BLaER1 (cell line): ENCODE results near the gene LETM1.
"Not testable (repeated sequence)": the region's sequence is repeated elsewhere in the genome, so short reads cannot be mapped to it uniquely, and the experiment has no call there.

Experiments used
- H3K27ac ChIP-seq: shearing (Covaris generic); formaldehyde crosslinking; 2 replicates; pipeline ENCODE4 v1.8.1; 2022
- H3K27me3 ChIP-seq: shearing (Covaris generic); formaldehyde crosslinking; 2 replicates; pipeline ENCODE4 v1.8.1; 2022
- H3K36me3 ChIP-seq: shearing (Covaris generic); formaldehyde crosslinking; 2 replicates; pipeline ENCODE4 v1.8.1; 2022
- H3K4me1 ChIP-seq: shearing (Covaris generic); formaldehyde crosslinking; 2 replicates; pipeline ENCODE4 v1.8.1; 2022
- H3K4me2 ChIP-seq: shearing (Covaris generic); formaldehyde crosslinking; 2 replicates; pipeline ENCODE4 v1.8.1; 2022
- H3K4me3 ChIP-seq: shearing (Covaris generic); formaldehyde crosslinking; 2 replicates; pipeline ENCODE4 v1.8.1; 2022
- H3K9ac ChIP-seq: shearing (Covaris generic); formaldehyde crosslinking; 2 replicates; pipeline ENCODE4 v1.8.1; 2022
- H3K9me3 ChIP-seq: shearing (Covaris generic); formaldehyde crosslinking; 2 replicates; pipeline ENCODE4 v1.8.1; 2022
- H4K20me1 ChIP-seq: shearing (Covaris generic); formaldehyde crosslinking; 2 replicates; pipeline ENCODE4 v1.8.1; 2022
- Cebpa-rat ChIP-seq: shearing (Covaris generic); IDR thresholded peaks from 2 replicates; pipeline ENCODE4 v1.8.1; 2022

LETM1 gene

GRCh38 chr4:1855333-1856070 lies 454 bp downstream of the LETM1 start:
- Histone ChIP-seq H3K9me3 (no peaks in the 10 kb centered on the region), H3K9ac (peak overlapping the region; percentile 89), H3K4me3 (peak overlapping the region; percentile 84), H3K4me1 (peaks cover 60% of the 10 kb centered on the region), H3K27me3 (no peaks in the 10 kb centered on the region), H3K36me3 (peaks cover 20% of the 10 kb centered on the region), H4K20me1 (peaks cover 51% of the 10 kb centered on the region), H3K27ac (peak overlapping the region; percentile 89), H3K4me2 (peak overlapping the region; percentile 85)
- TF ChIP-seq Cebpa-rat = no peak

DNA sequence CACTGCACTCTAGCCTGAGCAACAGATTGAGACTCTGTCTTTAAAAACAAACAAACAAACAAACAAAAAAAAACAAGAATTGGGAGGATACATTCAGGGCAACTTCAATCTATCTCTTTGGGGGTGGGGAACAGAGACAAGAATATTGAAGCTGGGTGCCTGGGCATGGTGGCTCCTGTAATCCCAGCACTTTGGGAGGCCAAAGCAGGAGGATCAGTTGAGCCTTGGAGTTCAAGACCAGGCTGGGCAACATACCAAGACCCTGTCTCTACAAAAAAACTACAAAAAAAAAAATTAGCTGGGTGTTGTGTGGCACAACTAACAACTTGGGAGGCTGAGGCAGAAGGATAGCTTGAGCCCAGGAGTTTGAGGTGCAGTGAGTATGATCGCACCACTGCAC lies 1.2 kb downstream of the LETM1 start:
- Histone ChIP-seq H3K27ac (peak overlapping the region; percentile 89), H3K4me2 (peak overlapping the region; percentile 85), H3K4me3 (peak overlapping the region; percentile 84), H3K36me3 (peaks cover 20% of the 10 kb centered on the region), H3K9me3 (no peaks in the 10 kb centered on the region), H3K27me3 (no peaks in the 10 kb centered on the region), H3K4me1 (peaks cover 67% of the 10 kb centered on the region), H4K20me1 (peaks cover 58% of the 10 kb centered on the region), H3K9ac (peak overlapping the region; percentile 89)
- TF ChIP-seq Cebpa-rat = no peak

DNA sequence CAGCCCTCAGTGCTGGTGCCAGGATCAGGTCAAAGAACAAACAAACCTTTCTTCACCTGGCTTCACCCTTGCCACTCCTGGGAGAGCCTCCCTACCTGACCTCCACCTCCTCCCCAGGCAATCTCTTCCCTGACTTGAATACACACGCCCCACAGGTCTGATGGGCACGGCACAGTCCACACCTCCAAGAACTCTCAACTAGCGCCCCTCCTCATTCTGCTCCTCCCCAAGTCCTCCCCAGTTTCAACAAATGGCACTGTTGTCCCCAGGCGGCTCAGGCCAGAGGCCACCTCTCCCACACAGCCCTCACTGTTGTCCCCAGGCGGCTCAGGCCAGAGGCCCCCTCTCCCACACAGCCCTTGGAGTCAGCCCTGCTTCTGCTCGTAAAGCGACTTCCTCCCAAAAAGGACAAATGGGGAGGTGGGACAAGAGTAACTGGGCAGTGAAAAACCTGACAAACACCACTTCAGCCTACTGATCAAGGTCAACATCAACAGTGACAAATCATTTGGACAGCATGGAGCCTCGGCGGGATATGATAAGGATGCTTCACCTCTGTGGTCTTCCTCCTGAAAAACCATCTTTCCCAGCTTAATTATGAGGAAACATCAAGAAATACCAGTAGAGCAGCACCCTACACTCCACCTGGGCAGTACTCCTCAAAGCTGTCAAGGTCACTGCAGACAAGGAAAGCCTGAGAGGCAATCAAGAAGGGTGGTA lies 2.9 kb downstream of the LETM1 start:
- Histone ChIP-seq H3K27me3 (no peaks in the 10 kb centered on the region), H4K20me1 (peaks cover 75% of the 10 kb centered on the region), H3K4me2 (peak overlapping the region; percentile 12; the same call in 1 of the 2 replicates)

DNA sequence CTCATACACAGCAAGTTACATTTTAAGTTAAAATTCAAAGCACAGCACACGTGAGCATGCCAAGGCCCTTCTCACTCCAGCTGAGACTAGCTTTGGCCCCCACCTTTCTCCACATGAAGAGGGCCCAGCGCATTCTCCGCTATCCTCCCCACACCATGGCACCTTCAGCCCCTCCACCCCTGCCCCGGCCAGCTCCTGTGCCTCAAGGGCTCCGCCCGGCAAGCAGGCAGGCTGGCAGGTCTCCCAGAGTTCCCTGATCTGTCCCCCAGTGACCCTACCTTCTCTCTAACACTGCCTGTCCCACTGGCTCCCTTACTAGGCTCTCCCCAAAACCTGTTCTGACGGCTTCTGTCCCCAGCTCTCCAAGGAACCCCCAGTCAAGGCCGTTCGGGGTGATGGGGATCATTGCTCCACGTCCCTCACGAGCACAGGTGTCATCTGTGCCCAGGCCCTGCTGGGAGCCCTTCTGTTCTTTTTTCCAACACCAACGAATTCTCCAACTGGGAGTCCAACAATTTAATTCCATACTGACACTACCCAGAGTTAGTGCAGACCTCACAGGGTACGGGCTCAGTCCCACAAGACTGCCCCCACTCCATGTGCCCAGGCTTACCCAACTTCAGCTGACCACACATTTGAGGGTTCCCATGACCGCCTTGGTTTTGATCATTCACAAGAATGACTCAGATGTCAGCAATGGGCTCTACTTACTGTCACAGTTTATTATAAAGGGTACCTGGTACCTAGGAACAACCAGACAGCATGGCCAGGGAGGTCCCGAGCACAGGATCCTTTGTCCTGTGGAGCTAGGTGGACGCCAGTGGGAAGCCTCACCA lies 4.2 kb downstream of the LETM1 start:
- Histone ChIP-seq H3K27ac (no peak overlapping the region), H3K4me3 (no peak overlapping the region), H3K4me1 (peaks cover 55% of the 10 kb centered on the region), H3K9me3 (no peaks in the 10 kb centered on the region), H3K4me2 (0 out of 2 replicates have a peak overlapping the region, but pooled peaks have one; percentile 50), H3K27me3 (no peaks in the 10 kb centered on the region), H3K36me3 (peaks cover 45% of the 10 kb centered on the region), H3K9ac (no peak overlapping the region), H4K20me1 (peaks cover 87% of the 10 kb centered on the region)
- no peak for TF ChIP-seq Cebpa-rat

More for the DNA sequence above, 2.9 kb downstream of the LETM1 start:
- H3K4me3 ChIP-seq = no peak overlapping the region
- peaks cover 32% of the 10 kb centered on the region for H3K36me3 ChIP-seq
- H3K9me3 ChIP-seq = no peaks in the 10 kb centered on the region
- peaks cover 66% of the 10 kb centered on the region for H3K4me1 ChIP-seq
- no peak overlapping the region for H3K27ac ChIP-seq
- 0 out of 2 replicates have a peak overlapping the region, but pooled peaks have one; percentile 6 for H3K9ac ChIP-seq
- TF ChIP-seq Cebpa-rat = no peak

DNA sequence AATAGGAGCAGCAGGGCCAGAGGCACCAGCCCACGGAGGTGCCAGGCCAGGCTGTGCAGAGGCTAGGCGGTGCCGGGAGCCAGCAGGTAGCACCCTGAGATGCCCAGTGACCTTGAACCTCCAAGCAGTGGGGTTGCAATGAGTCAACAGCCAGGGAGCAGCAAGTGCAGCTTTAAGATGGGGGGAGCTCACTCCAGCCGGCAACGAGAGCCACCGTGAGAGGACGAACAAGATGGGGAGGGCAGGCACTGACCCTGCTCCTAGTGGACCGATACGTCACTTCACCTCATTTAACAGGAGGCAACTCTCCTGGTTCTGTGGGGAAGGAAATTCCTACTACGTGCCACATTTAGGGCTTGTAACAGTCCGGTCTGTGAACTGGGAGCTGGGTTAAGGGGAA lies 4.8 kb downstream of the LETM1 start:
- TF ChIP-seq Cebpa-rat = no peak
- Histone ChIP-seq H4K20me1 (peaks cover 93% of the 10 kb centered on the region), H3K9me3 (no peaks in the 10 kb centered on the region), H3K4me3 (no peak overlapping the region), H3K27me3 (no peaks in the 10 kb centered on the region), H3K4me1 (peaks cover 53% of the 10 kb centered on the region), H3K27ac (no peak overlapping the region), H3K36me3 (peaks cover 51% of the 10 kb centered on the region), H3K4me2 (peak overlapping the region; percentile 50), H3K9ac (no peak overlapping the region)

DNA sequence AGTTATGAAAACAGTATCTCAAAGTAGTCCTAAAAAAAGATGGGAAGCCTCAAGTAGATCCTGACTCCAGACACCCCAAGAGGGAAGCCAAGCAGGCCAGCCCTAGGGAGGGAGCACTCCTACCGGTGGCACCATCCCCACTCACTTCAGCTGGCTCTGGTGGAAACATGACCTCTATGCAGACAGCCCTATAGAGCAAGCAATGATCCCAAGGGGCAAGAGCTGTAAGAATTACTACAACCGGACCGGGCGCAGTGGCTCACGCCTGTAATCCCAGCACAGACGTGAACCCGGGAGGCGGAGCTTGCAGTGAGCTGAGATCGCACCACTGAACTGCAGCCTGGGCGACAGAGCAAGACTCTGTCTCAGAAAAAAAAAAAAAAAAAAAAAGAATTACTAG lies 5.7 kb downstream of the LETM1 start:
- H3K4me1 ChIP-seq = peaks cover 53% of the 10 kb centered on the region
- peak overlapping the region; percentile 50 for H3K4me2 ChIP-seq
- peaks cover 60% of the 10 kb centered on the region for H3K36me3 ChIP-seq
- no peak overlapping the region for H3K27ac ChIP-seq
- no peak overlapping the region for H3K9ac ChIP-seq
- H4K20me1 ChIP-seq = peaks cover 99% of the 10 kb centered on the region
- TF ChIP-seq Cebpa-rat = no peak
- no peaks in the 10 kb centered on the region for H3K27me3 ChIP-seq
- no peak overlapping the region for H3K4me3 ChIP-seq
- no peaks in the 10 kb centered on the region for H3K9me3 ChIP-seq

GRCh38 chr4:1846580-1846979 lies 9.4 kb downstream of the LETM1 start:
- H3K9ac ChIP-seq = no peak overlapping the region
- peaks cover 77% of the 10 kb centered on the region for H3K36me3 ChIP-seq
- peaks cover 99% of the 10 kb centered on the region for H4K20me1 ChIP-seq
- no peak overlapping the region for H3K4me2 ChIP-seq
- H3K27me3 ChIP-seq = no peaks in the 10 kb centered on the region
- H3K4me3 ChIP-seq = no peak overlapping the region
- H3K9me3 ChIP-seq = no peaks in the 10 kb centered on the region
- H3K4me1 ChIP-seq = peaks cover 34% of the 10 kb centered on the region
- no peak for TF ChIP-seq Cebpa-rat
- no peak overlapping the region for H3K27ac ChIP-seq

DNA sequence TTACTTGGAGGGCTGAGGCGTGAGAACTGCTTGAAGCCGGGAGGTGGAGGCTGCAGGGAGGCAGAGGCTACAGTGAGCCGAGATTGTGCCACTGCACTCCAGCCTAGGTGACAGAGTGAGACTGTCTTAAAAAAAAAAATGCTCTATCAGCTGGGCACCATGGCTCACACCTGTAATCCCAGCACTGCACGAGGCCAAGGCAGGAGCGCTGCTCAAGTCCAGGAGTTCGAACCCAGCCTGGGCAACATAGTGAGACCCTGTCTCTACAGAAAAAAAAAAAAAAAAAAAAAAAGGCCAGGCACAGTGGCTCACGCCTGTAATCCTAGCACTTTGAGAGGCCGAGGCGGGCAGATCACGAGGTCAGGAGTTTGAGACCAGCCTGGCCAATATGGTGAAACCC lies 11.3 kb downstream of the LETM1 start:
- H3K36me3 ChIP-seq = peaks cover 96% of the 10 kb centered on the region

GRCh38 chr4:1843852-1844251 lies 12.1 kb downstream of the LETM1 start:
- Histone ChIP-seq H3K36me3 (peaks cover 99% of the 10 kb centered on the region), H3K9me3 (no peaks in the 10 kb centered on the region), H3K27me3 (no peaks in the 10 kb centered on the region), H3K4me1 (peaks cover 35% of the 10 kb centered on the region), H3K4me2 (no peak overlapping the region), H4K20me1 (peaks cover 99% of the 10 kb centered on the region), H3K4me3 (no peak overlapping the region), H3K27ac (no peak overlapping the region), H3K9ac (no peak overlapping the region)
- TF ChIP-seq Cebpa-rat = no peak

More for the DNA sequence above, 11.3 kb downstream of the LETM1 start:
- Histone ChIP-seq H4K20me1 (peaks cover 99% of the 10 kb centered on the region), H3K4me1 (peaks cover 31% of the 10 kb centered on the region)
- not testable (repeated sequence) for H3K27me3 ChIP-seq, H3K9me3 ChIP-seq, H3K27ac ChIP-seq, H3K4me3 ChIP-seq, H3K4me2 ChIP-seq, H3K9ac ChIP-seq
